Heart left ventricle (tissue), 16 donors: ENCODE results near the gene MIEN1. TPM values are rescaled to one million over a fixed set of nuclear protein-coding genes. Genes with fewer than 3 reads are reported as not detected.

Experiments
- ATAC-seq, 4 donors: fragments of 200-7000 bp; cut with Tn5 transposase; one replicate each; pipeline ENCODE4 v1.9.1; 2020 to 2022; ENCODE audit warnings: moderate library complexity in 4 of 4, mild to moderate bottlenecking in 3 of 4, moderate number of reproducible peaks in 1 of 4
- DNase-seq, 5 donors: peaks; one replicate each; pipeline ENCODE4 v3.0.0-alpha.2; 2020
- H3K27ac ChIP-seq, 12 donors: fragments of 200-600 bp; sonication (generic) in 4 of 12; one replicate each; pipeline versions ENCODE4 v1.5.0 to v1.8.0; 2016 to 2022; ENCODE audit warnings: mild to moderate bottlenecking in 2 of 12
- H3K27me3 ChIP-seq, 9 donors: fragments of 200-600 bp; sonication (generic) in 2 of 9; one replicate each; pipeline versions ENCODE4 v1.5.1 to v1.8.0; 2016 to 2022; ENCODE audit warnings: mild to moderate bottlenecking in 3 of 9
- H3K36me3 ChIP-seq, 9 donors: fragments of 200-600 bp; sonication (generic) in 2 of 9; one replicate each; pipeline versions ENCODE4 v1.5.0 to v1.8.0; 2018 to 2022; ENCODE audit warnings: mild to moderate bottlenecking in 2 of 9
- H3K4me1 ChIP-seq, 12 donors: fragments of 200-600 bp; sonication (generic) in 4 of 12; one replicate each; pipeline versions ENCODE4 v1.5.0 to v1.8.0; 2016 to 2022; ENCODE audit warnings: mild to moderate bottlenecking in 3 of 12
- H3K4me3 ChIP-seq, 12 donors: fragments of 200-600 bp; sonication (generic) in 4 of 12; one replicate each; pipeline versions ENCODE4 v1.5.0 to v1.8.0; 2017 to 2022; ENCODE audit warnings: mild to moderate bottlenecking in 9 of 12, moderate library complexity in 4 of 12
- H3K9me3 ChIP-seq, 12 donors: fragments of 200-600 bp; sonication (generic) in 4 of 12; one replicate each; pipeline versions ENCODE4 v1.5.0 to v1.8.0; 2016 to 2022; ENCODE audit warnings: mild to moderate bottlenecking in 1 of 12
- POLR2A ChIP-seq, 2 donors: fragments of 450-650 bp; IDR thresholded peaks; one replicate each; pipeline ENCODE4 v1.6.1; 2017; ENCODE audit warnings: antibody characterized with exemption in 2 of 2, mild to moderate bottlenecking in 2 of 2, moderate library complexity in 2 of 2
- WGBS, 4 donors: extraction: QIAGEN DNeasy Blood & Tissue Kit in 2 of 4; methylation state at CpG; one replicate each; pipeline versions ENCODE4 v1.1.5 to v1.1.7; 2013 to 2018; 5-methylcytosine and 5-hydroxymethylcytosine counted together
- intact Hi-C, 10 donors: fragments of 100-400 bp; cut with DNase I; formaldehyde crosslinking; loops; one replicate each; pipeline versions ENCODE4 v1.11.1 to v1.14.2; 2022
- polyA plus RNA-seq, 2 donors: library from polyadenylated mRNA; stranded (reverse); fragments of 200-250 nt; gene quantifications; one replicate each; pipeline ENCODE4 v1.2.3, GENCODE V29; 2013
- total RNA-seq, 9 donors: library from RNA; depleted of rRNA in 2 of 9; stranded (reverse); fragments of >200 nt in 2 of 9; fragmentation: NEBNext Ultra II Directional in 3 of 9; extraction: Animal tissue kit (Norgen Biotek cat#: 25700) in 3 of 9; gene quantifications; one replicate each; pipeline versions ENCODE4 v1.1.0 to v1.2.4, GENCODE V29; 2016 to 2023
- TF ChIP-seq, protein P1 (sequence below), 12 donors: fragments of 200-600 bp; sonication (generic) in 4 of 12; IDR thresholded peaks; one replicate each; pipeline versions ENCODE4 v1.5.0 to v1.8.0; 2018 to 2022; ENCODE audit warnings: antibody characterized with exemption in 12 of 12, mild to moderate bottlenecking in 5 of 12
- donor health status: ischemic (EF 13 %, LVEDD 7.1; RV severe dilation, severe dysfunction).
- donor health status: healthy with polysubstance abuse.
- donor health status: DM: no; HTN: yes; CAD: no.
- donor health status: DM: no; HTN: no; CAD: no.
- donor health status: ischemic (EF 25% LVEDD 6.9; RV normal size, moderate dysfunction).
- donor health status: ischemic (EF 25% LVEDD 5.7; RV mildly dilated, moderate dysfunction).
- donor health status: healthy.
- donor health status: DM: yes; HTN: yes; CAD: no.
- donor health status: ischemic (EF 35%, LVEDD 5.7; RV mildly dilated, moderate dysfunction).
- donor health status: nonischemic (EF 11% LVEDD 7.7; RV severe dilation, severe dysfunction).
- donor health status: DM: yes; HTN: yes; CAD: no.
- donor health status: PGD.
- donor health status: ischemic (EF 29% LVEDD 5.4; RV normal size, mild dysfunction).
- donor health status: nonischemic (EF 23%, LVEDD 6.1; RV moderate dilation, normal function).

MIEN1 gene
- total and polyA plus RNA-seq, 11 donors = 34.3 to 159 (median 55.1) TPM

DNA sequence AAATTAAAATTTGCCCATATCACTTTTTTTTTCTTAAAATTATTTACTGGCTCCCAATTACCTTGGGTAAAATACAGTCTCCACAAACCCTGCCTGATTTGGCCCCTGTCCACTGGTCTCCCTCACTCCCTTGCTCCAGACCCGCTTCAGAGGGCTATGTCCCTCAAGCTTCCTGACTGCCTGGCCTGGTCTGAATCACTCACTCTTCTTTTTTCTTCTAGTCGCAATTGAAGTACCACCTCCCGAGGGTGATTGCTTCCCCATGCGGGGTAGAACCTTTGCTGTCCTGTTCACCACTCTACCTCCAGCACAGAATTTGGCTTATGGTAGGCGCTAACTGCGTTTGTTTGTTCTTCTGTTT, 41.9 kb downstream of the MIEN1 start:
- Histone ChIP-seq H3K4me1 (peaks cover 0 to 18% (median 12%) of the 10 kb centered on the region in 12 donors), H3K36me3 (peaks cover 0 to 18% (median 11%) of the 10 kb centered on the region in 9 donors), H3K27me3 (no peaks in the 10 kb centered on the region), H3K9me3 (no peaks in the 10 kb centered on the region), H3K4me3 (peak overlapping the region; percentile 31 to 95 (median 75)), H3K27ac (peak overlapping the region in 11 of 12 donors; percentile 84 to 99 (median 91))
- DNase-seq (peak in 1 of 5 donors; percentile 26), ATAC-seq (peak in 1 of 4 donors; percentile 18)
- WGBS, 4 donors = 19 to 25% (median 22%) methylated on average over 6 of the region's 6 CpGs
- intact Hi-C loops = loop anchor here in 3 of 10 donors (5.0 kb wide), 3 partner anchors 39 to 64 kb away; partner anchors contain the start of gene MIEN1 (in 2 of the 3)
- no peak for TF ChIP-seq POLR2A (IDR thresholded peaks at IDR 0.05)
- TF ChIP-seq, protein P1, sequence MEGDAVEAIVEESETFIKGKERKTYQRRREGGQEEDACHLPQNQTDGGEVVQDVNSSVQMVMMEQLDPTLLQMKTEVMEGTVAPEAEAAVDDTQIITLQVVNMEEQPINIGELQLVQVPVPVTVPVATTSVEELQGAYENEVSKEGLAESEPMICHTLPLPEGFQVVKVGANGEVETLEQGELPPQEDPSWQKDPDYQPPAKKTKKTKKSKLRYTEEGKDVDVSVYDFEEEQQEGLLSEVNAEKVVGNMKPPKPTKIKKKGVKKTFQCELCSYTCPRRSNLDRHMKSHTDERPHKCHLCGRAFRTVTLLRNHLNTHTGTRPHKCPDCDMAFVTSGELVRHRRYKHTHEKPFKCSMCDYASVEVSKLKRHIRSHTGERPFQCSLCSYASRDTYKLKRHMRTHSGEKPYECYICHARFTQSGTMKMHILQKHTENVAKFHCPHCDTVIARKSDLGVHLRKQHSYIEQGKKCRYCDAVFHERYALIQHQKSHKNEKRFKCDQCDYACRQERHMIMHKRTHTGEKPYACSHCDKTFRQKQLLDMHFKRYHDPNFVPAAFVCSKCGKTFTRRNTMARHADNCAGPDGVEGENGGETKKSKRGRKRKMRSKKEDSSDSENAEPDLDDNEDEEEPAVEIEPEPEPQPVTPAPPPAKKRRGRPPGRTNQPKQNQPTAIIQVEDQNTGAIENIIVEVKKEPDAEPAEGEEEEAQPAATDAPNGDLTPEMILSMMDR (IDR thresholded peaks at IDR 0.05) = no peak

DNA sequence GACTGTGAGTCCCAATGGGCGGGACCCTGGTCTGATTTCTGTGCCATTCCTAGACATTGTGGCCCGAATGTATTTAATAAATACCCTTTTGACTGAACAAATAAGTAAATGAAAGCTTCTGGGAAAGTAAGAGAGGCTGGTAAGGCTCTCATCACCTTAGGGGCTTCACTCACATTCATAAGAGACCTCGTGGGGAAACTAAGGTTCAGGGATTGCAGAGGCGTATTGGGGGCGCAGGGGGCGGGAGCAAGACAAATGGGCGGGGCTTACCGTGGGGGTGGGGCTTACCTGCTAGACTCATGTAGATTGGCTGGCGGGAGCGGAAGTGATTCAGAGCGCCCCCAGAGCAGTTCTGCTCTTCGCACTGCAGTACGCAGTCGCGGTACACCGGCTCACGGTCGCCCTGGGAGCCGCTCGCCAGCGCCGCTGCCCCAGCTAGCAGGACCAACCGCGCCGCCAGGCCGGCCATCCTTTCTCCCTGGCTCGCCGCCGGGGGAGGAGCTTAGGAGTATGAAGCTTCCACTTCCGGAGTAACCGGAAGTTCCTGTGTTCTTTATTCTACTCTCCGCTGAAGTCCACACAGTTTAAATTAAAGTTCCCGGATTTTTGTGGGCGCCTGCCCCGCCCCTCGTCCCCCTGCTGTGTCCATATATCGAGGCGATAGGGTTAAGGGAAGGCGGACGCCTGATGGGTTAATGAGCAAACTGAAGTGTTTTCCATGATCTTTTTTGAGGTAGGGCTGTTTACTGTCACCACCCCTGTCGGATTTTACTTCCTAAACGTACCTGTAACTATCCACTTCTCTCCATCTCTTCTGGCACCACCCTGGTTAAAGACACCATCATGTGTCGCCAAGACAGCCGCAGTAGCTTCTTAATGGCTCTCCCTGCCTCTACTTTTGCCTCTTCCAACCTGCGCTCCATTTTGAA, 42.5 kb downstream of the MIEN1 start, which contains the start of gene PGAP3:
Gene PGAP3 (minus strand): TSS at position 512 of the 929 bp plus-strand sequence. CDS start 43 bp downstream, at position 469.
- Histone ChIP-seq H3K27me3 (no peaks in the 10 kb centered on the region), H3K4me1 (peaks cover 0 to 18% (median 12%) of the 10 kb centered on the region in 12 donors), H3K9me3 (no peaks in the 10 kb centered on the region), H3K27ac (peak within 1 kb of the TSS; percentile 81 to 99 (median 90)), H3K36me3 (peaks cover 0 to 24% (median 16%) of the 10 kb centered on the region in 9 donors), H3K4me3 (peak within 1 kb of the TSS; percentile 31 to 95 (median 75))
- peak; percentile 89 to 92 (median 90) for DNase-seq
- TF ChIP-seq, protein P1 (IDR thresholded peaks at IDR 0.05) = peak in 1 of 12 donors; percentile 20
- peak in 1 of 2 donors; percentile 67 for TF ChIP-seq POLR2A (IDR thresholded peaks at IDR 0.05)
- intact Hi-C loops = loop anchor here in 4 of 10 donors (1.0 to 5.0 kb wide), 4 partner anchors 11 to 64 kb away; partner anchors contain the start of gene MIEN1 (in 2 of the 4)
- 3 to 6% (median 4%) methylated on average over 34 to 45 of the region's 45 CpGs for WGBS, 4 donors
- ATAC-seq = peak; percentile 86 to 97 (median 96)

DNA sequence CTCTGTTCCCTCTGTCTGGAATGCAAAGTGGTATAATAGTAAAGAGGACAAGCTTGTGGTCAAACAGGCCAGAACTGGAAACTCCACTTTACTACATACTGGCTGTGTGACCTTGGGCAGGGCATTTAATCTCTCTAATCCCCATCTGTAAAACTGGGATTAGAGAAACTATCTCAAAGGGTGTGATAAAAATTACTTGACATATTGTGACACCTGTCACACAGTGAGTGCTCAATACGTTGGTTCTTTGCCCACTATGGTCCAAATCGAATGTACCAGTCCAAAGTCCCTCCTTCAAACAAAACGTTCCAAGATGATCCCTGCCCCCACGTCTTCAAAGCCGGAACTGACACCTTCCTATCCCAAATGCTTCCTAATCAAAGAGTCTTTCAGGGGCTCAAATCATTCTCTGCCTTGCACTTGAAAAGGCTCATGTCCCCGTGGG, 43.2 kb downstream of the MIEN1 start:
- TF ChIP-seq POLR2A (IDR thresholded peaks at IDR 0.05) = no peak
- TF ChIP-seq, protein P1 (IDR thresholded peaks at IDR 0.05) = no peak
- Histone ChIP-seq H3K27me3 (no peaks in the 10 kb centered on the region), H3K4me1 (peaks cover 0 to 18% (median 12%) of the 10 kb centered on the region in 12 donors), H3K27ac (peak overlapping the region; percentile 81 to 99 (median 90)), H3K4me3 (peak overlapping the region; percentile 31 to 95 (median 75)), H3K9me3 (no peaks in the 10 kb centered on the region), H3K36me3 (peaks cover 0 to 27% (median 16%) of the 10 kb centered on the region in 9 donors)
- 58 to 60% (median 59%) methylated on average over 6 of the region's 6 CpGs for WGBS, 4 donors
- DNase-seq (peak in 1 of 5 donors; percentile 19), ATAC-seq (no peak)
- intact Hi-C loops = loop anchor here in 4 of 10 donors (1.0 to 5.0 kb wide), 4 partner anchors 12 to 65 kb away; partner anchors contain the start of gene MIEN1 (in 2 of the 4)
